HG02678 (cell line): ENCODE measurements around the gene KCNK5.

Experiments used
- ATAC-seq: cut with Tn5 transposase; IDR thresholded peaks from one replicate; pipeline ENCODE4 v1.9.1; 2021; ENCODE audit warnings: mild to moderate bottlenecking, moderate library complexity; ENCODE audit not compliant: unreplicated experiment

The KCNK5 gene

DNA sequence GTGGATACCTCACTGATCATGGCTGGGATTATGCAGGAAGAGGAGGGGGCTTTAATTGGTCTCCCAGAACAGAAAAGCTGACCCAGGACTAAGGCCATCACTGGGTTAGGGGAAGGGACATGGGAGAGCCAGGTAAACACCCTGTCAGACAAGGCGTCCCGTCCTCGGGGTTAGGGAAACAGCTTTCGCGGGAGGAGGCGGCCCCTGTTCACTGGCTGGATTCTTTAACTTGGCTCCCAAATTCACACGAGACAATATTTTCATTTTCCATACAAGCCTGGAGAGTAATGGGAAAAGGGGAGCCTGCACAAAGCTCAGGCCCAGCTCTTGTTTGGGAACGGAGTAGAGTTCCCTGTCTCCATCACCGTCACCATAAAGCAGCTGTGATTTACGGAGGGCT, 29.3 kb downstream of the KCNK5 start:
- no peak for ATAC-seq

DNA sequence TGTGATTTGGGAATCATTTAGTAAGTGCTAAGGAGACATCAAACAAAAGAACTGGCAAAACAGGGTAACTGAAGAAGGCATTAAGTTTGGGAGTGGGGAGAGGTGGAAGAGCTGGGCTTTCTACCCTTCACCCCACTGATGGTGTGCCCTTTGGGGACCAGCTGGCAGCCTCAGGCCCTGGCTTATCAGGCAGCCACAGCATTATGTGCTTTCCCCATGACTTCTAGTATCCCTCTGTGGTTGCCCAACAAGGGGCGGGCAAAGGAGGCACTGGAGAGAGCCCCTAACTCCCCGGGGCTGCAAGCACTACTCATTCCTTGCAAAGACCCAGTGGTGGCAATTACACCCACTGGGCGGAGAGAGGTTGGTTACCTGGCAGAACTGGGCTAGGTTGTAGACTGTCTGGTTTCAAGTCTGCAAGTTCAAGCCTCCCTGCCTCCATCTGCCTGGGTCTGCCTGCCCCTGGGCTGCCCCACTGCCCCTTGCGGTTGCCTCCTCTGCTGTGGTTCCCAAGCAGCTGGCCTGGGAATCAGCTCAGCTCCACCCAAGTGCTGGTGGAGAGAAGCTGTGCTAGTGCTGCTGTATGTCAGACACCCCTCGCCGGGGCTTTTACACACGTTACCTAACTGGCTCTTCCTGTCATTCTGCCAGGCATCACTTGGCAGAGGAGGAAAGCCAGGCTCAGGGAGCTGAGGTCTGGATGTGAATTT, 29.9 kb downstream of the KCNK5 start:
- no peak for ATAC-seq

DNA sequence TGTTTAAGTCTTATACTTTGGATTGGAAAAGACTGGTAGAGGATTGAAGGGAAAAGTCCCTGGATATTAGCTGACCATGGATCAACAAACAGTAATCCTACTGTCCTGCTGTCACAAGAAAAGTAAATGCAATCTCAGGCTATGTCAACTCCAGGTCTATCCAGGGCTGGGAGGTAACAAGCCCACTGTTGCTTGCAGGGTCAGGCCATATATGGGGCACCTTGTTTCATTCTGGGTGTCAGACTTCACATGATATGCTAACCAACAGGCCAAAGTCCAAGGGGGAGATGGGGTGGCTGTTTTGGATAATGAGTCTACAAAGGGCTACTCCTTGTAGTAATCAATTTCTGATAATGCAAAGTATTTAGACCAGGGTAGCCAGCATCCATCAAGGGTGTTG, 30.7 kb downstream of the KCNK5 start:
- ATAC-seq, result no peak

DNA sequence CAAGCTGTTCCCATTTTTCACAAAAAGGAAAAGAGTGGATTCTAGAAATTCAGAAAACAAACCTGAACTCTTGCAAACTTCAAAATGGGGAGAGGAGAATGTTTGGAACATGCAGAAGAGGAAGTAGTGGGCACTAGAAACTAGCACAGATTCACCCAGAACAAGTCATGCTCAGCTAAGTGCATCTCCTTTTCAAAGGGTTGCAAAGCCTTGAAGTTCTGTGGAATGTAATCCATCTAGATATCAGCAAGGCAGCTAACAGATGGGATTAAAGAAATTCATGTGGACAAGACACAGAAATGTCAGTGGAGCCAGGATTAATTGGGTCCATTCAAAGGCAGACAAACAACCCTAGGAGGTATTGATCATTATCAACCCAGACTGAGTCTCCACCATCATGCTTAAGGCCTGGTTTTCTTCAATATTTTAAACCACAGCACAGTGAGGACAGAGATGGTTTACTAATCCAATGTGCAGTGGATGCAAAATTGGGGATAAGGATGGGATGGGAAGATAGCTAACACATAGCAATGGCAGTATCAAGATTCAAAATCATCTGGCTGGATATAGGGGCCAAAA, 31.3 kb downstream of the KCNK5 start:
- no peak for ATAC-seq

DNA sequence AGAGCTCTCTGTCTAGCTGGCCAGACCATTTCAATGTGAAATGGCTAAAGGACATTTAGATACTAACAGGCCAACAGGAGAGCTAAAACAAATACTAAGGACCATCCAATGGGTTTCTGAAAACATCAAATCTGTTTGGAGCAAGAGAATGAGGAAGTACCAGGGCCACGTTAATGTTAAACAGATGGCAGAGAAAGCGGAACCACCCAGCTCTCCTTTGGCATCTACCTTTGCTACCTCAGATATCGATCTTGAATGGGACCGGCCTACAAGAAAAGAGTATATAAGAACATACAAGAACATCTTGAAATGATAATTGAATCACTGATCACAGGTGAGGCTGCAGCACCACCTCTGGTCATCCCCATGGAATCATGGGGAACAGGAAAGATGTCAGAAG, 31.8 kb downstream of the KCNK5 start:
- no peak for ATAC-seq

DNA sequence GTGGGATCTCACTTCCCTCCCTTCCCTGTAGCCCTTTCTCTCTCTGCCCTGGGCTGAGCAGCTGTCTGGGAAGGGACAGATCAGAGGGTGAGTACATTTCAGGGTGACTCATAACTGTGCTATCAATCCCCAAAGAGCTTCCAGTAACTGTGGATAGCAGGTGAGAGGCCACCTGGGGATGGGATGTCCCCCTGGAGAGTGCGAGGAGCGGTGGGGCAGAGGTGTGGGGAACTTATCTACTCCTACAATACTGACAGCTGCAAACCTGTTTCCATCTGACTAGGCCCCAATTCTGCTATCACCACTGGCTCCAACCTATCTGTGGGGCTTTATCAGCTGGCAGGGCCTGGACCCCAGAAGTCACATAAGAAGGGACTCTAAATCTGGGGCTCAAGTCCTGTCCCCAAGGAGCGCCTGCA, 32.6 kb downstream of the KCNK5 start:
- no peak for ATAC-seq

- no peak for ATAC-seq
These were observed 33.4 kb downstream of the KCNK5 start for GRCh38 chr6:39195792-39196385.

DNA sequence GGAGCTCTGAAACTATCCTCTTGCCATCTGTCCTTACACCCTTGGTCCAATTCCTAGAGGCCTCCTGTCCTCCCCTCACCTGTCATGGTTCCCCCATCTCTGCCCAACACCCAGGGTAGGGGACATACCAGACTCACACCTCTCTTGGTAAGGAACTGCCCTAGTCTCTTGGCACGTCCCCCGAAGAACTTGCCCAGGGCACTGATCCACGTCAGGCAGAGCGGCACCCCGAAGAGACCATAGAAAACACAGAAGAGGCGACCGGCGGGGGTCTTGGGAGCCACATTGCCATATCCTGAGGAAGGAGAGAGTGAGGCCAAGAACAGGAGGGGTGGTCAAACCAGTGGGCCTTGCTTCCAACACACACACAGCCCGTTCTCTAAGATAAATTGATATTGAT, 34.8 kb downstream of the KCNK5 start:
- no peak for ATAC-seq

GRCh38 chr6:39193201-39193791, 36.0 kb downstream of the KCNK5 start:
- ATAC-seq, result no peak

DNA sequence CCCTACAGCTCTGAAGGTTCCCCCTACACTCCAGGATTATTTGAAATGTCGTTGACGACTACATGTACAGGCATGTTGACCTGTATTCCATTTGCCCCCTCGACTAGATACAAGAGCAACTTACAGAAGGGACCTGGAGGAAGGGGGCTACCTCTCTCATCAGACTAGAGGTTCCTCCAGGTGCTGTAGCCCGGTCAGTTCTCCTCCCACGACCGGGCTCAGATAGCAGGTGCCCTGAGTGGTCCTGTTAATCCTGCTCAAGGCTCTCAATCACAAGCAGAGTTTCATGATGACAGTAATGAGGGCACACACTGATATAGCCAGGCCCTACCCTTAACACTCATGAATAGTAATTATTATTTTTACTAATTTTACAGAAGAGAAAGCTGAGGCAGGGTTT, 36.5 kb downstream of the KCNK5 start:
- ATAC-seq, result no peak

GRCh38 chr6:39191236-39191930, 37.9 kb downstream of the KCNK5 start:
- ATAC-seq, result no peak

GRCh38 chr6:39190545-39191235, 38.6 kb downstream of the KCNK5 start:
- no peak for ATAC-seq

DNA sequence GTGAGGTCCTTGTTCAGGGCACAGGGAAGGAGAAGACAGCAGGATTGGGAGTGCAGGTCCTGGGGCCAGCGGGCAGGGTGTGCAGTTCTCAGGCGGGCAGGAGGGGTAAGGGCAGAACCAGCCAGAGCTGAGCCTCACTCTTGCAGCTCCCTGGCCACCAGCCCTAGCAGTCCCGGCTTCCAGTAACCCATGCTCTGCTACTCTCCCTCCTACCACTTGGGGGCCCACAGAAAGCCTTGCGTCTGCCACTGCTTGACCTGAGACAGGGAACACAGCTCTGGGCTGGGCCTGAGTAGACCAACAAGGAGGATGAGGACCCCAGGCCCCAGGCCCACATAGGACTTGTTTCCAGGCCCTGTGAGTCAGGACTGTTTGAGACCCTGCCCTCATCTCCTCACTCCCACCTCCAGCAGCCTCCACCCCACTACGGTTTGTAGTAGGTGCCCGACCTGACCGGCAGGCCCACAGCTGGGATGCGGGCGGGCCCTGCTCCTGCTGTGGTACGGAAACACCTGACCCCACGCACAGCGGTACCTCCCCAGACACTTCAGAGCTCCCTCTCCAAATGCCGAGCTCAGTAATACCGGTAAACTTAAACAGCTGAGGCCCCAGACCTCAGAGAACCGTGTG, 39.2 kb downstream of the KCNK5 start:
- no peak for ATAC-seq

GRCh38 chr6:39189131-39189530, 40.1 kb downstream of the KCNK5 start:
- no peak for ATAC-seq

DNA sequence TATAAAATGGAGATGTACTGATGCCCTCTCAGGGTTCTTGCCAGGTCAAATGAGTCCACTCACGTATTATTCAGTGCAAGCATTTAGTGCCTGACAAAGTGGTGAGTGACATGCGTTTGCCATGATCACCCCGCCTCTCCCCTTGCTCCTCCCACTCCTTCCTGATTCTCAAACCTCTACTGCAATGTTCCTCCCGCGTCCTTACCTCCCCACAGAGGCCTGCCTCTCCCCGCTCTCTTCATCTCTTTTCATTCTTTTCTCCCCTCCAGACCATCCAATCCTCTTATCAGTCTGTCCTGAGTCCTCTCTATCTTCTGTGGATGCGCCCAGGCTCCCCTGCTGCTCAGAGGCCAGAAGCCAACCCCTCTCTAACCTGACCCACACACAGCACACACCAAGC, 40.7 kb downstream of the KCNK5 start:
- ATAC-seq, result no peak

GRCh38 chr6:39188098-39188450, 41.2 kb downstream of the KCNK5 start:
- ATAC-seq, result no peak

DNA sequence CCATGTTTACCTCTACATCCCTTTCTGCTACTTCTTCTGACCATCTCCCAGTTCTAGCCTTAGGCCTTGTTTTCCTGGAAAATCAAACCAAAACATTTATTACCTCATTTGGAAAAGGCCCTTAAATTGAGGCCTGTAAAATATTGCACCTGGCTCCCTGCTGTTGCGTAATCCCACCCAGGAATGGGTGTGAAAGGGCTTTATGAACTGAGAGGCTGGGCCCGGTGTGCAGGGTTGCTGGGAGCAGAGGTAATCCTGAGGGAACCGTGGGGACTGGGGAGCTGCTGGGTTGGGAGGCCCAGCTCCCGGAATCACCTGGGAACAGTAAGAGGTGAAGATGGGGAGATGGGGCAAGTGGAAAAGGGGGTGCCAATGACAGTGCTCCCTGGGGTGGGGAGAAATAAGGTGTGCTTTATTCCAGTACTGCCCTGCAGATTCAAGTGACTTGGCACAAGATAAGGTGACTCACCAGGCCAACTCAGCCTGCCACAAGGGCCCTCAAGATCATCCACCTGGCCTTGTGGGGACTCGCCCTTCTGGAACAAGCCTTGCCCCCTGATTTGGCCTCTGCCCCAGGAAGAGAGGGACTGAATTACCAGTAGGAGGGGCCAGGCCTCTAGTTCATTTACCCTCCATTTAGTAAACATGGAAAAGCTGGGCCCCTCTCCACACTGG, 44.2 kb downstream of the KCNK5 start:
- no peak for ATAC-seq

DNA sequence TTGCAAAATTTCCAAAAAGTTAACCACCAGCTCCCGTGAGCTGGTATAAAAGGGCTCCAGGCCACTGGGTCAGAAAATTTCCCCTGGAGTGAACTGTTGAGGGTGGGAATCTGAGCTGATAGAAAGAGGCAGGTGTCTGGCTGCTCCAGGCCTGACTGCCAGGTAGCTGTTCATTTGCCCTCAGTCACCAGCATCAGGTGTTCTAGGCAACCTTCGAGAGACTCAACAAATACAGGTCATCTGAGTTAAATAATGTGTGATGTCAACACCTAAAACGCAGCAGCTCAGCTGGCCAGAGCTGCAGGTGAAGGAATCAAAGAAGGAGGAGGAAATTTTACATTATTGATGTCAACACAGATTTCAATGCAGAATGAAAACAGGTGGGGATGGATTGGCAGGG, 46.7 kb downstream of the KCNK5 start:
- no peak for ATAC-seq

DNA sequence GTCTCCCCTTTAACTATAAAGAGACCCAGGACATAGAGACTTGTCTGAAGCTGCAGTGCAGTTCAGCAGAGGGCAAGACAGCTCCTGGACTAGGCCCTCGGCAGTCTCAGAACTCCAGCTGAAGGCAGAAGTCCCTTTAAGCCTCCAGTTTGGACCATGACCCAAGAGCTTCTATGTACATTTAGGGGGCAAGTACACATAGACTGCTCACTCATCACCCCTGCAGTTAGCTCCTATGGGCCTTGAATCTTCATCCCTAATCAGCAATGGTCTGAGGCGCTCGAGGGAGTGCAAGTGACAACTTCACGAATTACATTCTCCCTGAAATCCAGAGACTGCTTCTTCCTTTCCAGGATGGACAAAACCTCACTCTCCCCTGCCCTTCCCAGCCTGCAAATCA, 47.4 kb downstream of the KCNK5 start:
- ATAC-seq, result no peak

- ATAC-seq, result no peak
These were observed 47.9 kb downstream of the KCNK5 start for GRCh38 chr6:39181333-39181732.
